ENCODE results near the gene TRAF3. TPM values are rescaled to one million over a fixed set of nuclear protein-coding genes. Genes with fewer than 3 reads are reported as not detected.

Gene TRAF3
- total RNA-seq, 1 donor from 2014 or later, result 28.5 TPM

DNA sequence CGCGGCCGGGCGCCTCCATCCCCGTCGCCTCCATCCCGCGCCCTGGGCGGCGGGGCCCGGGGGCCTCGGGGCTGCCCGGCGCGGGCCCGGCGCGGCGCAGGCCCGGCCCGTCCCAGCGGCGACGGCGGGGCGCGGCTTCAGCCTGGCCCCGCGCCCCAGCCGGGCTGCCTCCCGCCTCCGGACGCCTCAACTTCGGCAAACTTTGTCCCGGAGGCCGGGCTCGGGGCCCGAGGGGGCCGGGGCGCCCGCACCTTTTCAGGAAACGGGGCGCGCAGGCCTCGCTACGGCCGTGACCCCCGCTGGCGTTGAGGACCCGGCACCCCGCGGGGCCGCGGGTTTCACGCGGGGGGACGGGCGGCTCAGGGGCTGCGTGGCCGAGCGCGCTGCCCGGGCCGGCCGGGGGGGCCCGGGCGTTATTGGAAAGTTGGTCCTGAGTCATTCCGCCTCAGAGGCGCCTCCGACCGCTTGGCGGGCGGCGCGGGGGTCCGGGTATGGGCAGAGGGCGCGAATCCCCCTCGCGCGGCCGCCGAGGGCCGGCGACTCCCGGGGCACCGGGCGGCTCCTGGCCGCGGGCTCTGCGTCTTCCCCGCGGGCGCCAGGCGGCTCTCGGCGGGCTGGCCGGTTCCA is 575 bp downstream of the TRAF3 start:
- no peak for DNase-seq (ENCODE audit: extremely low read depth, low read depth, low spot score)

GRCh38 chr14:102778338-102779083 is 1.3 kb downstream of the TRAF3 start:
- no peak for DNase-seq (ENCODE audit: extremely low read depth, low read depth, low spot score)

- no peak for DNase-seq (ENCODE audit: extremely low read depth, low read depth, low spot score)
Measured at GRCh38 chr14:102779084-102779462, 1.8 kb downstream of the TRAF3 start.

DNA sequence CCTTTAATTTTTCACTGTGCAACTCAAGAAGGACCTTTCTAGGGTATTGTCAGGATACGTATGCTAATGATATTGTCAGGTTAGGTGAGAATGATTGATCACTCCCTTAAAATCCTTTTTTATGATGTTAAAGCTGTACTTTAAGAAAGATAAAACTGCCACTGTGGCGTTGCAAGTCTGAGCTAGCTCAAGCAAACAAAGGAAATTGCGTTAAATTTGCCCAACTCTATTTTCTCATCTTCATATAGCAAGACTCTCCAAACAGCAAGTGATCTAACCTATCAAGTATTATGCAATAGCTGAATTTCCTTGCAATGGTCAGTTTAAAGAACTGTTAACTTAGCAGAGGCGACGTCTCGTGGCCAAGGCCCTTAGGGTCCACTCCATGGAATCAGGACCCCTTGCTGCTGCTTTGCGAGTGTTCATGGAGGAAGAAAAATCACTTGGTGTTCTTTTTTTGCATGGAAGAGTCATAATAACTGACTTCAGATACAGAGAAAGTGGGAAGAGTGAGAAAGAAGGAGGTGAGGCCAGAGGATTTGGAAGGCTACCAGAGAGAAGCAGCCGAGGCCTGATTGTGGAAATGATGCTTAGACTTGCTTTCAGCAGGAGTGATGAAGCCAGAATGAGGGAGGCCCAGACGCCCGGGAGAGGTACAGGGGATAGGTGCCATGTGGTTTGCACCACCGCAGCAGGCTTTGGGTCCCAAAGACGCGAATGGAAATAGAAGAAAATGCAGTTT is 2.5 kb downstream of the TRAF3 start:
- no peak for DNase-seq (ENCODE audit: extremely low read depth, low read depth, low spot score)

- no peak for DNase-seq (ENCODE audit: extremely low read depth, low read depth, low spot score)
Measured at GRCh38 chr14:102781063-102781462, 3.8 kb downstream of the TRAF3 start.

DNA sequence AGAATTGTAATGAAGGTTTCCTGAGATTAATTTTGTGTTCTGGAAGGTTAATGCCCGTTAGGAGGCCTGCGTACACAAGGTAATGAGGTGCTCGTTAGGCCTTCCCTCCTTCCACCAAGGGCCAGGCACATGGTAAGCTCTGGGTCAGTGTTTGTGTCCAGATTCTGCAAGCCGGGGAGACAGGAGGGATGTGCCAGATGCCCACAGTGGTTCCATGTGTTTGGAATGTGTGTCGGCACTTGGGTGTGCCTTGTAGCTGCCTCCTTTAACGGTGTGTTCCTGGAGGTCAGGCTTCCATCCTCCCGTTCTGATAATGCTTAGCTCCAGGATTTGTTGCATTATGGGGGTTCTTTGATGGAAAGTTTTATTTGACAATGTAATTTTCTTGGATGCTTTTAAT is 5.7 kb downstream of the TRAF3 start:
- DNase-seq (ENCODE audit: extremely low read depth, low read depth, low spot score), result no peak

GRCh38 chr14:102784892-102785594 is 7.8 kb downstream of the TRAF3 start:
- no peak for DNase-seq (ENCODE audit: extremely low read depth, low read depth, low spot score)

GRCh38 chr14:102785595-102785963 is 8.3 kb downstream of the TRAF3 start:
- no peak for DNase-seq (ENCODE audit: extremely low read depth, low read depth, low spot score)

- no peak for DNase-seq (ENCODE audit: extremely low read depth, low read depth, low spot score)
Measured at GRCh38 chr14:102786768-102787167, 9.5 kb downstream of the TRAF3 start.

DNA sequence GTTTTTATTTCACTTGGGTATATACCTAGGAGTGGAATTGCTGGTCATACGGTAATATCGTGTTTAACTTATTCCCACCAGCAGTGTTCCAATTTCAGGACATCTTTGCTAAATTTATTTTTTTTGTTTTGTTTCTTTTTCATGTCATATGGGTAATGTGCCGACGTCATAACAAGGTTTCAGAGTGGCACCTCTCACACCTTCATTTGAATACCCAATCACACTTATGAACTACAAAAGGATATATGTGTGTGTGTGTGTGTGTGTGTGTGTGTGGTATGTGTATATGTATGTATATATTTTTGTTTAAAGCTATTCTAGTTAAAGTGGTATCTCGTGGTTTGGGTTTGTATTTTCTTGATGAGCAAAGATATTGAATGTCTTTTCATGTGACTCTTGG is 12.1 kb downstream of the TRAF3 start:
- DNase-seq (ENCODE audit: extremely low read depth, low read depth, low spot score), result no peak

DNA sequence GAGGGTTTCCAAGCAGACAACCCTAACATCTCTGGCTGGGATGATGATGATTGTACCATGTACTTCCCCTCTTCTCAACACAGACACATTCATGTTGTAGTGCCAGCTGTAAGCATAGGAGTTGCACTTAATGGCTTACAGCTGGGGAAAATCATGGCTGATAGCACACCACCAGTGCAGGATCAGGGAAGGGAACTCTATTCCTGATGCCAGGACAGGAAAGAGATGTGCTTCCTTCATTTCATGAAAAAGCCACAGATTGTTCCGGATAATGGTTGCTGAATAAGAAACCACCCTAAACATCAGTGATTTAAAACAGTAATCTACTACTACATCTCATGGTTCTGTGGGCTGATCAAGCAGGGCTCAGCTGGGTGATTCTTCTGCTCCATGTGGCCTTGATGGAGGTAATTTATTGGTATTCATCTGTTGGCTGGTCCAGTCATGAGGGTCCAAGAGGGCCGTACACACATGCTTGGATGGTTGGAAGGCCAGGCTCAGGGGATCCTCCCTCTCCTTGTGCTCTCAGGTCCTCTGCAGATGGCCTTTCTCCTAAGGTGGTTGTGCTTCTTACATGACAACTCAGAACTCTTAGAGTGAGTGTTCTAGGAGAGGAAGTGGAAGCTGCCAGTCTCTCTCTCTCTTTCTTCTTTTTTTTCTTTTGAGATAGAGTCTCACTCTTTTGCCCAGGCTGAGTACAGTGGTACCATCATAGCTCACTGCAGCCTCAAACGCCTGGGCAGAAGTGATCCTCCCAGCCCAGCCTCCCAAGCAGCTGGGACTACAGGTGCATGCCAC is 16.5 kb downstream of the TRAF3 start:
- DNase-seq (ENCODE audit: extremely low read depth, low read depth, low spot score), result no peak

DNA sequence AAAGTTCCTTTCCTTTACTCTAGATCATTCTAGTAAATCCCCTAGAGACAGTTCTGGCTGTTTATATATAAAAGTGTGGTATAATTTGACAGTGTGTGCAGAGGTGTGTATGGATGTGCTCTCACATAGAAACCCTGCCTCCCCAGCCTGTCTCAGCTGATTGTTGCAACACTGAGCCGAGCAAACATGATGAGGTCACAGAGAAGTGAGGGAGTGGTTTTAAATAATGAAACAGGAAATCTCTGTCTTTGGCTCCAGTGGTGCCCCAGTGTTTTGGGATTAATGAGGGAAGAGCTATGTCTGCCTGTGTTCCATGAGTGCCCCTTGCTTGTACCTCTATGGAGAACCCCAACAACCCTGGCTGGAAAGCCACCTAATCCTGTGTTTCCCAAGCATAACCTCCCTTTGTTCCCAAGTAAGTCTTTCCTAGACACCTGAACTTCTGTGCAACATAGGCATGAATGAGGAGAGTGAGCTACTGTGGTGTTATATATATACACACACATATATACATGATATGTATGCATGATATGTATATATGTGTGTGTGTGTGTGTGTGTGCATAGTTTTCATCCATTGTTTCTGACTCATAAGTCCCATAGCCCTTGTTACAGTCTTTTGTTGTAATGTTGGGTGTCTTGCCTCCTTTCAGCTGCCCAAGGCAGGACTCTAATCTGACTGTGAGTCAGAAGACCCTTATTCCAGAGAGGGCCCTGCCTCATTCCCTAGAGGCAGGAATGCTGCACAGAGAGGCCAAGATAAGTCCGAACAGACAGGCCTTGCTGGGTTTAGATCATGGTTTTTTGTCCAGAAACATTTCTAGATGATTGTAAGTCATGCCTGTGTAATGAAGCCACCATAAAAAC is 18.0 kb downstream of the TRAF3 start:
- DNase-seq (ENCODE audit: extremely low read depth, low read depth, low spot score), result no peak

DNA sequence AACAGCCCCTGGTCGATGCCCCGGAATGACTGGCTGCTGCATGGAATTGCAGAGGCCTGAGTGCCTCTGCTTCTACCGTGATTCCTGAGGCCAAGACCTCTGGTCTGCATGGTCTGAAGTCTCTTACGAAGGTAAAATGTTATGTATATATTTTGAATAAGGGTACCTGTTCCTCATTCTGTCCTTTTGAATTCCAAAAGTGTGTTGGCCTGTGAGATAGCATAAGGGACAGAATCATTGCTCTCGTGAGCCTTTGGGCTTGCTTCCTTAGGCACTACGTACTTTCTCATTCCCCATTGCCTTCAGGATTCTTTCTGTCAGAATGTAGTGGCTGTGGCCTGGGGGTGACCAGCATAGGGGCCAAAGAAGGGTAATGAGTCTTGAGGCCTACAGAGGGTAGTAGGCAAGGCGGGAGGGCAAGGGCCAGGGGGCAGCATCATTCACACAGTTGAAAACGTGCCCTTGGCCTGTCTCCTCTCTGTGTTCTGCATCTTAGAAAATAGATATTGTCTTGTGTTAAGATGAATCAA is 19.5 kb downstream of the TRAF3 start:
- no peak for DNase-seq (ENCODE audit: extremely low read depth, low read depth, low spot score)

DNA sequence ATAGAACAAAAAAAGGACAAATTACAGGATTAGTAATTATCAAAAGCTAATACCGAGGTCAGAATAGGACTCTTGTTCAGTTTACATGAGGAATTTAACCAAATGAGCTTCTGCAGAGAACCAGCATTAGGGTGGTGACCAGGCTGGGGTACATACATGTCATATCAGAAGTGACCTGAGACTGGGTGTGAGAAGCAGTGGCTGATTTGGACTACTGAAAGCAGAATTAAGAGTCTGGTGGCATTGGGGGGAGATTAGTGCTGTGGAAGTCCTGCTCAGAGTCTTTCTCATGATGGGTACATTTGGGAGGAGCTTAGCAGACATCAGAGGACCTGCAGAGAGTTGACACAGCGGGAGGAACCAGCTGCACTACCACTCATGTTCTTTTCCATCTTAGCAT is 21.7 kb downstream of the TRAF3 start:
- DNase-seq (ENCODE audit: extremely low read depth, low read depth, low spot score), result no peak

GRCh38 chr14:102799684-102800562 is 22.7 kb downstream of the TRAF3 start:
- DNase-seq (ENCODE audit: extremely low read depth, low read depth, low spot score), result no peak

DNA sequence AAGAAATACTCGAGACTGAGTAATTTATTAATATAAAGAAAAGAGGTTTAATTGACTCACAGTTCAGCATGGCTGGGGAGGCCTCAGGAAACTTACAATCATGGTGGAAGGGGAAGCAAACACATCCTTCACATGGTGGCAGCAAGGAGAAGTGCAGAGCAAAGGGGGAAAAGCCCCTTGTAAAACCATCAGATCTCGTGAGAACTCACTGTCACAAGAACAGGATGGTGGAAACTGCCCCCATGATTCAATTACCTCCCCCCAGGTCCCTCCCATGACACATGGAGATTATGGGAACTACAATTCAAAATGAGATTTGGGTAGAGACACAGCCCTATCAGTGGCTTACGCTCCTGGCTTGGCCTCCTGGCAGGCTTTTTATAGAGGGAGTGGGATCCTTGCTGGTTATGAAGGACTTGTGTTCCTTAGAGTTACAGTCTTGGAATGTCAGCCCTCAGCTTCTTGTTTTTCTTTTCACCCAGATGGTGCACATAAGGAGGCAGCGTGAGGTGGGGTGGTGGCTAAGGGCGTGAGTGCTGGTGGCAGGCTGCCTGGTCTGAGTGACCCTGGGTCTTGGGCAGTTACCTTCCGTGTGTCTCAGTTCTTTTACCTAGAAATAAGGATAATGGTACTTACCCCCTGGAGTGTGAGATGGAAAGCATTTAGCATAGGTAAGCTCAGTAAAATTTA is 25.7 kb downstream of the TRAF3 start:
- no peak for DNase-seq (ENCODE audit: extremely low read depth, low read depth, low spot score)

DNA sequence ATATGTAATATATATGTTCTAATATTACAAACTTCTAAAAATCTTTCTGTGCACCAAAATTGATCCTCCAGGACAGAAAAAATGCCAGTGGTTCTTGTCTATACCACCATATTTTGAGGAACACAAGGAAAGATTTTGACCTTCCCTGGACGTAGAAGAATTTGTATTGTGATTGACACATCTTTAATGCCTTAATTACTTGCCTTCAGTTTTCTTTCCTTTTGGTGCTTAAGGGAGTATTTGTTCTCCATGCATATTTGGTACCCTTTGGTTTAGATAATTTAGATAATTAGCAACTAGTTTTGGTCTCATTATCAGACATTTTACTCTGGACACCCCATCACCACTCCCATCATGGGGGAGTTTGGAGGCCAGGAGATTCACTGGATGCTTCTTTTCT is 27.6 kb downstream of the TRAF3 start:
- no peak for DNase-seq (ENCODE audit: extremely low read depth, low read depth, low spot score)

DNA sequence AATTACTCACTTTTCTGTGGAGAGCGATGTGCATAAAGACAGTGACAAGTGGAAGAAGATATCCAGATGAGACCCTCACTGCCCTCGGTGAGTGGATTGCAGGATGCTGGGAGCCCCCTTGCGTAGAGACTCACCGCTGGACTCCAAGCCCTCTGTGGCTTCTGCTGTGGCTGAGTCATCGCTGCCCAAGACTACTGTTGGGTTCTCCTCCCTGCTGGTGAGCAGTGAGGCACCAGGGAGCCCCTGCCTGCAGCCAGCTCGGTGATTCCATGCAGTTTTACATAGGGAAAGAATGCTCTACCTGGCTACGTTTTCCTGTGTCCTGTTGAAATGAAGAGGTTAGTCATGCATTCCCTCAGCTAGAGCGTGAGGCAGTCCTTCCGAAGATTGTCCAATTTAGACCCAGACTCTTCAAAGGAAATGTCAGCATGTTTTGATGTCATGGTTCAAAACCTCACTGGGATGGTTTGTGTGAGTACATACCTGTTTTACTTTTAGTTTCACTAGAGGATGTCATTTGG is 28.2 kb downstream of the TRAF3 start:
- no peak for DNase-seq (ENCODE audit: extremely low read depth, low read depth, low spot score)

Measured in glomerular endothelial cell (primary cell).